BLaER1 (cell line): ENCODE results near the gene ARL14EP.

Experiments used
- H3K27ac ChIP-seq: shearing (Covaris generic); formaldehyde crosslinking; 2 replicates; pipeline ENCODE4 v1.8.1; 2022
- H3K27me3 ChIP-seq: shearing (Covaris generic); formaldehyde crosslinking; 2 replicates; pipeline ENCODE4 v1.8.1; 2022
- H3K36me3 ChIP-seq: shearing (Covaris generic); formaldehyde crosslinking; 2 replicates; pipeline ENCODE4 v1.8.1; 2022
- H3K4me1 ChIP-seq: shearing (Covaris generic); formaldehyde crosslinking; 2 replicates; pipeline ENCODE4 v1.8.1; 2022
- H3K4me2 ChIP-seq: shearing (Covaris generic); formaldehyde crosslinking; 2 replicates; pipeline ENCODE4 v1.8.1; 2022
- H3K4me3 ChIP-seq: shearing (Covaris generic); formaldehyde crosslinking; 2 replicates; pipeline ENCODE4 v1.8.1; 2022
- H3K9ac ChIP-seq: shearing (Covaris generic); formaldehyde crosslinking; 2 replicates; pipeline ENCODE4 v1.8.1; 2022
- H3K9me3 ChIP-seq: shearing (Covaris generic); formaldehyde crosslinking; 2 replicates; pipeline ENCODE4 v1.8.1; 2022
- H4K20me1 ChIP-seq: shearing (Covaris generic); formaldehyde crosslinking; 2 replicates; pipeline ENCODE4 v1.8.1; 2022
- Cebpa-rat ChIP-seq: shearing (Covaris generic); IDR thresholded peaks from 2 replicates; pipeline ENCODE4 v1.8.1; 2022

Gene ARL14EP

DNA sequence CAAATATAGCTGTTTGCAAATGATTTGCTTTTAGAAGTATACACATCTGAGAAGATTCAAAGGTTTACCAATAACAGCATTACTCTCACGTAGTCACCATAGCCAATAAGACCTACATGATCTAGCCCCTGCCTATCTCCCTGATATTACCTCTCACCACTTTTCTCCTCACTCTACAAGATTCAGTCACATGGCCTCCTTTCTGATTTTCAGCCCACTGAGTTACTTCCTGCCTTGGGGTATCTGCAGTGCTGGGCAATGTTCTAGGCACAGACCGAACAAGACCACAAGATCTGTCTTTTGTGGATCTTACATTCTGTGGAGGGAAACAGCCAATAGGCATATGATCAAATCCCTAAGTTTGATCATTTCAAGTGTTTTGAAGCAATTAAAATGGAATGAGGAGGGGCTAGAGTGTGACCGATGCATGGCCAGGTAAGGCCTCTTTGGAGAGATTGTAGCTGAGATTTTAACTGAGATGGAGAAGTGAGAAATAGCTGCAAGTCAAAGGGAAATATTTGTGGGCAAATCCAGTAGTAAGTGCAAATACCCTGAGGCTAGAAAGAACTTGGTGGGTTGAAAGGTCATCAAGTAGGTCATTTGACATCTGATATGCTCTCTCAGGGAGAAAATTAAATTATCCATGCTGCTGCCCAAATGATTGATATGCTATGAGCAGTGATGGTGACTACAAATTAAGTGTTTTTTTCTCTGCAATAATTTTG is 43.1 kb downstream of the ARL14EP start:
- Histone ChIP-seq H3K4me3 (no peak overlapping the region), H3K4me1 (no peaks in the 10 kb centered on the region), H3K4me2 (no peak overlapping the region), H3K9me3 (no peaks in the 10 kb centered on the region), H3K27ac (no peak overlapping the region), H3K36me3 (no peaks in the 10 kb centered on the region), H4K20me1 (no peaks in the 10 kb centered on the region), H3K27me3 (no peaks in the 10 kb centered on the region), H3K9ac (no peak overlapping the region)
- no peak for TF ChIP-seq Cebpa-rat

DNA sequence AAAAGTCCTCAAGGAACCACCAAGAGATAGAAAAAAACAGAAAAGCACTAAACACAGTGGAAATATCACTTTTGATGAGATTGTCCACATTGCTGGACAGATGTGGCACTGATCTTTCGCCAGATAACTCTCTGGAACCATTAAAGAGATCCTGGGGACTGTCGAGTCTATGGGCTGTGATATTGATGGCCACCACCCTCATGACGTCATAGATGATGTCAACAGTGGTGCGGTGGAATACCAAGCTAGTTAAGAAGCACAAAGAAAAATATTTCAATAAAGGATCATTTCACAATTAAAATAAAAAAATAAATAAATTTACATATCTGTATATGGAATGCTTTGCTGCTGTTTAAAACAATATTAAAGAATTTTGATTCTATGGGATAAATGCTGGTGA is 45.5 kb downstream of the ARL14EP start:
- H3K27ac ChIP-seq, result no peak overlapping the region
- no peaks in the 10 kb centered on the region for H3K27me3 ChIP-seq
- H3K4me2 ChIP-seq, result no peak overlapping the region
- H3K9me3 ChIP-seq, result no peaks in the 10 kb centered on the region
- H3K4me1 ChIP-seq, result no peaks in the 10 kb centered on the region
- H3K9ac ChIP-seq, result no peak overlapping the region
- no peaks in the 10 kb centered on the region for H3K36me3 ChIP-seq
- no peaks in the 10 kb centered on the region for H4K20me1 ChIP-seq
- no peak for TF ChIP-seq Cebpa-rat
- no peak overlapping the region for H3K4me3 ChIP-seq

DNA sequence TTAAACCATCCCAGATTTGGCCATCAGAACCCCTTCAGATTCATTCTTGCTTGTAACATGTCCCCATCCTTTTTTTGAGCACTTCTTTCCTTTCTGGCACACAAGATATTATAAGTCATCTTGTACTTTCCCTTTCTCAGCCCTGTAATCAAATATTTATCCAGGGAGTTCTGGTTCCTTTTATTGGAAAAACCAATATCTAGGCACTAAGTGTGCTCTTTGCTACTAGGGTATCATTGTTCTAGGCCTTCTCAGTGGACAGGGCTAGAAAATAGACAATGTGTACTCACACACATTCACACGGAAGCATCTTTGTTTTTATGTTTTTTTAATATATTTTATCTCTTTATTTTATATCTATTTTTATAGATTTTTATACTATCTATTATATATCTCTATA is 47.3 kb downstream of the ARL14EP start:
- H3K4me2 ChIP-seq, result no peak overlapping the region
- no peaks in the 10 kb centered on the region for H3K9me3 ChIP-seq
- no peaks in the 10 kb centered on the region for H3K4me1 ChIP-seq
- TF ChIP-seq Cebpa-rat, result no peak
- no peak overlapping the region for H3K27ac ChIP-seq
- H4K20me1 ChIP-seq, result no peaks in the 10 kb centered on the region
- H3K4me3 ChIP-seq, result no peak overlapping the region
- no peak overlapping the region for H3K9ac ChIP-seq
- H3K27me3 ChIP-seq, result no peaks in the 10 kb centered on the region
- no peaks in the 10 kb centered on the region for H3K36me3 ChIP-seq

GRCh38 chr11:30377347-30377746 is 54.4 kb downstream of the ARL14EP start:
- Histone ChIP-seq H4K20me1 (no peaks in the 10 kb centered on the region), H3K4me2 (no peak overlapping the region), H3K27ac (no peak overlapping the region), H3K36me3 (no peaks in the 10 kb centered on the region), H3K9ac (no peak overlapping the region), H3K9me3 (no peaks in the 10 kb centered on the region), H3K27me3 (no peaks in the 10 kb centered on the region), H3K4me3 (no peak overlapping the region), H3K4me1 (no peaks in the 10 kb centered on the region)
- no peak for TF ChIP-seq Cebpa-rat

DNA sequence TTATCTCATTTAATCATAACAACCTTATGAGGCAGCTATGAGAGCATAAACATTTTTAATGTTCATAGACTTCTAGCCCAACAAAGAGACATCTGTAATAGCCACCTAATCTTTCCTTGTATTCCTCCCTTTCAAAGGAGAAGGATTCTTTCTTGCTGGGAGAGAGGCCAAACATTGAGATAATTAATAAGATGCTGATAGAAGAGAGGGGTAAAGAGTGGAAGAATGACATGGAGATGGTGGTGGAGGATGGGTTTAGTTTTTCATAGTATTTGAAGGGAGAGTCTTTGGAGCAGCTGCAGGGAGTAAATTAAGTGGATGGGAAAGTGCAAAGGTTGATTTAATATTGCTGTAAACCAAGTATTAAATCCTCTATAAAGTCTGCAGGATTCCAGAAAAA is 57.9 kb downstream of the ARL14EP start:
- Histone ChIP-seq H3K9ac (no peak overlapping the region), H3K36me3 (no peaks in the 10 kb centered on the region), H3K4me1 (no peaks in the 10 kb centered on the region), H3K9me3 (no peaks in the 10 kb centered on the region), H3K4me3 (no peak overlapping the region), H3K27me3 (no peaks in the 10 kb centered on the region), H3K27ac (no peak overlapping the region), H3K4me2 (no peak overlapping the region), H4K20me1 (no peaks in the 10 kb centered on the region)
- no peak for TF ChIP-seq Cebpa-rat

DNA sequence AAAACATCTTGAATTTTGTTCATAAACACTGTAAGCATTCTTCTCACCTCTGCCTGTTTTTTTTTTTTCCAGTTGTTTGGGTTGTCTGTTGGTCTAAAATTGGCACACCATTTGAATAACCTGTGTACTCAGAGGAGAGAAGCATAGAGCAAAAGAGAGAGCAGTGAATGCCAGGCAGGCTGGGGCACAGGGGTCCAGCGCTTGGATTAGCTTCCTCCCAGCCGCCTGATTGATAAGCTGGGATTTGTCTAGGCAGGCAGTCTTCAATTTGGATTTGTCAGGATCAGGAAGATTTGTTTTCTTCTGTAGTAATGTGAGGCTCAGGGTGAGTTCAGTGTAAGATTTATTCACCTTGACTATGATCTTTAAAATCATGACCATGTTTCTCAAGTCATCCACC is 59.0 kb downstream of the ARL14EP start:
- no peak overlapping the region for H3K4me3 ChIP-seq
- H4K20me1 ChIP-seq, result no peaks in the 10 kb centered on the region
- H3K4me2 ChIP-seq, result no peak overlapping the region
- H3K9me3 ChIP-seq, result no peaks in the 10 kb centered on the region
- no peak overlapping the region for H3K9ac ChIP-seq
- no peaks in the 10 kb centered on the region for H3K4me1 ChIP-seq
- no peaks in the 10 kb centered on the region for H3K27me3 ChIP-seq
- no peaks in the 10 kb centered on the region for H3K36me3 ChIP-seq
- H3K27ac ChIP-seq, result no peak overlapping the region
- TF ChIP-seq Cebpa-rat, result no peak
